ENCODE measurements around the gene APEX1.
A peak's percentile ranks its signal among the peaks of the same experiment; 100 is the strongest.

APEX1 gene

DNA sequence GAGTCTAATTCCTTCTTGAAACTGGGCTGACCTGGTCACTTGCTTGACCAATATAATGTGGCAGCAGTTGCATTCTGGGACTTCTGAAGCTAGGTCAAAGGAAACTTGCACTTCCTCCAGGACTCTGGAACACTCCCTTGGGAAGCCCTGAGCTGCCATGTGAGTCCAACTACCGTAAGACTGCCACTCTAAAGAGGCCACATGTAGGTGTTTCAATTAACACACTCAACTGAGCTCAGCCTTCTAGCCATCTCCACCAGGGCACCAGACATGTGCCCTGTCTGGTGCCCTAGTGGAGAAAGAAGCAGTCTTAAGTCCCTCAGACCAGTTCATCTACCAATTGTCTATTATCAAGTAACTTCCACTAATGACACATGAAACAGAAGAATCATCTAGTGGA, 35.6 kb upstream of the APEX1 start:
- Histone ChIP-seq H3K36me3 (ENCODE audit: low read depth) (no peaks in the 10 kb centered on the region), H3K27ac (ENCODE audit: poor library complexity, severe bottlenecking) (no peak overlapping the region), H3K9me3 (ENCODE audit: severe bottlenecking) (no peaks in the 10 kb centered on the region), H3K4me1 (ENCODE audit: insufficient read depth, poor library complexity, severe bottlenecking) (no peaks in the 10 kb centered on the region), H3K4me3 (ENCODE audit: severe bottlenecking) (no peak overlapping the region), H3K27me3 (ENCODE audit: insufficient read depth, poor library complexity, severe bottlenecking) (no peaks in the 10 kb centered on the region)
- ATAC-seq (ENCODE audit: low read depth) (no peak), DNase-seq (ENCODE audit: low spot score) (no peak)
- TF ChIP-seq CTCF (IDR thresholded peaks at IDR 0.05; ENCODE audit: poor library complexity, severe bottlenecking): no peak

GRCh38 chr14:20421267-20421666, 33.8 kb upstream of the APEX1 start:
- no peaks in the 10 kb centered on the region for H3K9me3 ChIP-seq (ENCODE audit: severe bottlenecking)
- H3K4me1 ChIP-seq (ENCODE audit: insufficient read depth, poor library complexity, severe bottlenecking): no peaks in the 10 kb centered on the region
- no peak for TF ChIP-seq CTCF (IDR thresholded peaks at IDR 0.05; ENCODE audit: poor library complexity, severe bottlenecking)
- H3K27ac ChIP-seq (ENCODE audit: poor library complexity, severe bottlenecking): no peak overlapping the region
- no peak for ATAC-seq (ENCODE audit: low read depth)
- no peaks in the 10 kb centered on the region for H3K36me3 ChIP-seq (ENCODE audit: low read depth)
- no peaks in the 10 kb centered on the region for H3K27me3 ChIP-seq (ENCODE audit: insufficient read depth, poor library complexity, severe bottlenecking)
- no peak for DNase-seq (ENCODE audit: low spot score)
- no peak overlapping the region for H3K4me3 ChIP-seq (ENCODE audit: severe bottlenecking)

- ATAC-seq (ENCODE audit: low read depth) (no peak), DNase-seq (ENCODE audit: low spot score) (no peak)
- H3K4me1 ChIP-seq (ENCODE audit: insufficient read depth, poor library complexity, severe bottlenecking): peaks cover 5% of the 10 kb centered on the region
- H3K27ac ChIP-seq (ENCODE audit: poor library complexity, severe bottlenecking): no peak overlapping the region
- no peaks in the 10 kb centered on the region for H3K36me3 ChIP-seq (ENCODE audit: low read depth)
- H3K4me3 ChIP-seq (ENCODE audit: severe bottlenecking): no peak overlapping the region
- no peak for TF ChIP-seq CTCF (IDR thresholded peaks at IDR 0.05; ENCODE audit: poor library complexity, severe bottlenecking)
- H3K9me3 ChIP-seq (ENCODE audit: severe bottlenecking): no peaks in the 10 kb centered on the region
- H3K27me3 ChIP-seq (ENCODE audit: insufficient read depth, poor library complexity, severe bottlenecking): no peaks in the 10 kb centered on the region
Observed at GRCh38 chr14:20422886-20423285, 32.1 kb upstream of the APEX1 start.

DNA sequence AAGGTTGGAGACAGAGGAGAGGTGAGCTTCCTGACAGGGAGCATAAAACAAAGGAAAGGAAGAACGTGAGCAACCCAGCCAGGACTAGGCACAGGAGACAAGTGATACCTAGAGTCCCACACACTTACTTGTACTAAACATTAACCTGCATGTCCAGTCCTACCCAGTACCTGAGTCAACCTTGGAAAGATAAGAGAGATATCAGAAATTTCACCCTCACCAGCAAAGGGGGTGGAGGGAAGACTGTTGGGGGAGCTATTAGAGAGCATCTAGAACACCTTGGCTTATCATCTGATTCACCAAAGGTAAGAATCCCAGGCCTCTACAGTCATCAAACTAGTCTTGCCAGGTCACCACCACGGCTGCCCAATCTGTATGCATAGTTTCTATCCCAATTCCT, 30.2 kb upstream of the APEX1 start:
- no peak for DNase-seq (ENCODE audit: low spot score)
- peaks cover 5% of the 10 kb centered on the region for H3K4me1 ChIP-seq (ENCODE audit: insufficient read depth, poor library complexity, severe bottlenecking)
- no peak overlapping the region for H3K4me3 ChIP-seq (ENCODE audit: severe bottlenecking)
- no peak for ATAC-seq (ENCODE audit: low read depth)
- H3K36me3 ChIP-seq (ENCODE audit: low read depth): no peaks in the 10 kb centered on the region
- H3K27me3 ChIP-seq (ENCODE audit: insufficient read depth, poor library complexity, severe bottlenecking): no peaks in the 10 kb centered on the region
- H3K27ac ChIP-seq (ENCODE audit: poor library complexity, severe bottlenecking): no peak overlapping the region
- TF ChIP-seq CTCF (IDR thresholded peaks at IDR 0.05; ENCODE audit: poor library complexity, severe bottlenecking): no peak
- H3K9me3 ChIP-seq (ENCODE audit: severe bottlenecking): no peaks in the 10 kb centered on the region

DNA sequence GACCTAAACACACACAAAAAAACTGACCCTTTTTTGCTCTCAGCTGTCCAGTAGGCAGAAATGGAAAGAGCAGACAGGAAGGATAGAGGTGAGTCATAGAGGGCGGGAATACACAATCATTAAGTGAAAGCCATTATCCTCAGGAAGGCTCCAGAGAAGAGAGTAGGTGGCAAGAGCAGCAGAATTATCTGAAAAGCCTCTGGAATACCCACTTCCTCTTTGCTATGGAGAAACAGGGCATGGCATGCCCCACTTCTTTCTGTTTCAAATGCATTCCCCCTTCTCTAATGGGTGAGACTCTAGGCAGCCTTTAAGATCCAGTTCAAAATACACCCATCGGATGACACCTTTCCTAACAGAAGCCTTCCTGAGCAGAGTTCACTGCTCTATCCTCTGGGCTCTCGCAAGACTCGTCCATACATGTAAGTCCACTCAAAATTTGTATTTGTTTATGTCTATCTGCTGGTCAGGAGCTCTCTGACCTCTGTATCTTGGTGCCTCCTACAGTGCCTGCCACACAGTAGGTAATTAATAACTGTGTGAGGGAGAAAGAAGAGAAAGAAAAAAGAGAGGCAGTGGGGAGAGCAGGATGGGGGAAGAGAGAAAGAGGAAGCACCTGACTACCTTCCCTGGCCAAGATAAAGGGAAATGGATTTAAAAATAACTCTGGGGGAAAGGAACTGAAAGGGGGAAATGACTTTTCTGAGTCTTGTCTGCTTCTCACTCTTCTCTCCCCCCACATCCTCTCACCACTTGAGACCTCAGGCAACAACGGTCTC, 27.6 kb upstream of the APEX1 start:
- DNase-seq (ENCODE audit: low spot score) (no peak), ATAC-seq (ENCODE audit: low read depth) (peak; percentile 93)
- Histone ChIP-seq H3K9me3 (ENCODE audit: severe bottlenecking) (no peaks in the 10 kb centered on the region), H3K27ac (ENCODE audit: poor library complexity, severe bottlenecking) (peak overlapping the region; percentile 19), H3K4me1 (ENCODE audit: insufficient read depth, poor library complexity, severe bottlenecking) (peaks cover 5% of the 10 kb centered on the region), H3K36me3 (ENCODE audit: low read depth) (no peaks in the 10 kb centered on the region), H3K4me3 (ENCODE audit: severe bottlenecking) (no peak overlapping the region), H3K27me3 (ENCODE audit: insufficient read depth, poor library complexity, severe bottlenecking) (no peaks in the 10 kb centered on the region)
- no peak for TF ChIP-seq CTCF (IDR thresholded peaks at IDR 0.05; ENCODE audit: poor library complexity, severe bottlenecking)
